AG09309 (cell line): ENCODE data around the gene SSTR3.

ENCODE experiments used
- DNase-seq: peaks from one replicate; pipeline ENCODE4 v3.0.0-alpha.2; 2010; ENCODE audit warnings: low read depth
- H3K4me3 ChIP-seq: 2 replicates; pipeline ENCODE4 v1.5.1; 2011; ENCODE audit warnings: mild to moderate bottlenecking, low read depth, low read length, moderate library complexity; ENCODE audit not compliant: control insufficient read depth
- TF ChIP-seq, protein P1 (sequence below): IDR thresholded peaks from 2 replicates; pipeline ENCODE4 v1.5.1; 2011; ENCODE audit warnings: mild to moderate bottlenecking, low read depth, low read length, inconsistent platforms; ENCODE audit not compliant: insufficient read depth, control insufficient read depth; ENCODE audit errors: missing control alignments

Gene SSTR3

DNA sequence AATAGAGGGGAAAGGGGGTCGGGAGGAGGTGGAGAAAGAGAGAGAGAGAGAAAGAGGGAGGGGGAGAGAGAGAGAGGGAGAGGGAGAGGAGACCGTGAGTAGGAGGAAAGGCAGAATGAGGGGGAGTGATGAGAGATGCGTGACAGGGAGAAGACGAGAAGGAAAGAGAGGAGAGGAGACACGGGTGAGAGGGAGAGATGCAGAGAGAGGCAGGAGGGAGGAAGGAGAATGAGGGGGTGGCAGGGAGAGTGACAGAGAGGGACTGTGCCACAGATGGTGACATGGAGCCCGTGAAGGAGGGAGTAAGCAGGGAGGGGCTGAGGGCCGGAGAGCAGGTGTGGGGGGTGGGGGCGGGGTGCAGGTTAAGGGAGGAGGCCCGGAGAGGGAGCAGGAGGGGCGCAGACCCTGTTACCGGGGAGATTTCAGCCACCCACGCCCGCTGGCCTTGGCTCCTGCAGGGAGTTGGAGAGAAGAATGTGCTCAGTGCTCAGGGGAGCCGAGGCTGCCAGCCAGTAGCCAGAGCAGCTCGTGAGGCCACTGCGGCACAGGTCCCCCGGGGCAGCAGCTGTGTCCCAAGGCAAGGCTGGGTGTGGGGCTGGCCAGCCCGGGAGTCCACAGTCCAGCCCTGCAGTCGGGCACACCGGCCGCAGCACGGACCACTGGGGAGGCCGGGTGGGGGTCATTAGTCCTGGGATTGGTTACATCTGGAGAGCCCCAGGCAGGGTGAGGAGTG, at the start of gene SSTR3:
Gene SSTR3 (minus strand): TSS at position 304 of the 733 bp plus-strand sequence. CDS start 4,674 bp downstream, outside the sequence.
- no peak for DNase-seq
- no peak within 1 kb of the TSS for H3K4me3 ChIP-seq
- TF ChIP-seq, protein P1, sequence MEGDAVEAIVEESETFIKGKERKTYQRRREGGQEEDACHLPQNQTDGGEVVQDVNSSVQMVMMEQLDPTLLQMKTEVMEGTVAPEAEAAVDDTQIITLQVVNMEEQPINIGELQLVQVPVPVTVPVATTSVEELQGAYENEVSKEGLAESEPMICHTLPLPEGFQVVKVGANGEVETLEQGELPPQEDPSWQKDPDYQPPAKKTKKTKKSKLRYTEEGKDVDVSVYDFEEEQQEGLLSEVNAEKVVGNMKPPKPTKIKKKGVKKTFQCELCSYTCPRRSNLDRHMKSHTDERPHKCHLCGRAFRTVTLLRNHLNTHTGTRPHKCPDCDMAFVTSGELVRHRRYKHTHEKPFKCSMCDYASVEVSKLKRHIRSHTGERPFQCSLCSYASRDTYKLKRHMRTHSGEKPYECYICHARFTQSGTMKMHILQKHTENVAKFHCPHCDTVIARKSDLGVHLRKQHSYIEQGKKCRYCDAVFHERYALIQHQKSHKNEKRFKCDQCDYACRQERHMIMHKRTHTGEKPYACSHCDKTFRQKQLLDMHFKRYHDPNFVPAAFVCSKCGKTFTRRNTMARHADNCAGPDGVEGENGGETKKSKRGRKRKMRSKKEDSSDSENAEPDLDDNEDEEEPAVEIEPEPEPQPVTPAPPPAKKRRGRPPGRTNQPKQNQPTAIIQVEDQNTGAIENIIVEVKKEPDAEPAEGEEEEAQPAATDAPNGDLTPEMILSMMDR = no peak

DNA sequence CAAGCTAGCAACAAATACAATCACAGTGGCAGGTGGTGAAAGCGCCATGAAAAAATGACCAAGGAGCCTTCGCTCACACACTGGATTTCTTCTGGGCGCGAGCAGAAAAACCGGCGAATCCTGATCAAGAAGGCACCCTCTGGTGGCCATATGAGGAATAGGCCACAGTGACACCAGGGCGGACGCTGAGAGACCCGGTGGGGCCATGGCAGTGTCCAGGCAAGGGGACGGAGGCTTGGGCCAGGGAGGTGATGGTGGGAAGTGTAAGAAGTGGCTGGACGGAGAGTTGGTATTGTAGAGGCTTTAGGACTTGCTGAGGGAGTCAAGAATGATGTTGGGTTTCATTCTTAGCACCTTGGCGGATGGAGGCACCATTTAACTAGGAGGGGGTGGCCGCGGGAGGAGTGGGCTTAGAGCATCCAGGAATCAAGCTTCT, 48.6 kb upstream of the SSTR3 start:
- TF ChIP-seq, protein P1 = peak; percentile 90
- DNase-seq = no peak
- H3K4me3 ChIP-seq = no peak overlapping the region

DNA sequence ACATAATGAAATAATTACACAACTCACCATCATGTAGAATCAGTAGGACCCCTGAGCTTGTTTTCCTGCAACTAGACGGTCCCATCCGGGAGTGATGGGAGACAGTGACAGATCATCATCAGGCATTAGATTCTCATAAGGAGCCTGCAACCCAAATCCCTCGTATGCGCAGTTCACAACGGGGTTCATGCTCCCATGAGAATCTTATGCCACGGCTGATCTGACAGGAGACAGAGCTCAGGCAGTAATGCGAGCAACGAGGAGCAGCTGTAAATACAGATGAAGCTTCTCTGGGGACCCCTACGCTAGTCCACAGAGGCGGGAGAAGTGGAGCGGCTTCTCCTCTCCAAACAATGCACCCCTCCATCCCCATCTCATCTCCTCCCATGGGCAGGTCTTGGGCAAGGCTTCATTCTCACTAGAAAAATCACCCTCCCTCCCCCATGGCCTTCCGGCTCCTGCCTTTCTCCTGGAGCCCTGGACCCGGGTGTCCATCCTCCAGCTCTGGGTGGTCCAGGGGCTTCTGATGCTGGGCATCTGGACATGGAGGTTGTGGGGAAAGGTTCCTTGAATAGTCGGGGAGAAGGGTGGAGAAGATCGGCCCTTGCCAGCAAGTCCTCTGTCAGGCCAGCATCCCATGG, 48.0 kb upstream of the SSTR3 start:
- no peak overlapping the region for H3K4me3 ChIP-seq
- DNase-seq = no peak
- TF ChIP-seq, protein P1 = no peak

DNA sequence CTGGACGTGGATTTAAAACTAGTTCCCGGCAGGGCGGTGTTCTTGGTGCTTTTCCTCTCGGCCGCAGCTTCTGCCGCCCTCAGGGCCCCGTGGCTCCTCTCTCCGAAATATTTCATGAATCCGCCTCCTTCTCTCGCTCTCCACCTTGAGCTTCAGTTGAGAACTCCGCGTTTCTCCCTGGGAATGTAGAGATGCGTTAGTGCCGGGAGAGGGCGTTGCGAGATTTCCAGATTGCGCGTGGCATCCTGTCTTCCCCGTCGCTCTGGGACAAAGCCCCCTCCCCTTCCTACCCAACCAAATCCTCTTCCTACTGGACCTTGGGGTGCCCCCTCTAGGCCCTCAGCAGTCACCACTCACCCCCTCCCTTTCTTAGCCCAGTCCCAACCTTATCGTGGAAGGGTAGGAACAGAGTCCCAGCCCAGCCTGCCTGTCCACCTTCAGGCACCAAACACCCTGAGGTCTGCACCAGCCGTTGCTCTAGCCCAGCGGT, 47.3 kb upstream of the SSTR3 start:
- DNase-seq = no peak
- no peak overlapping the region; the same call in 1 of the 2 replicates for H3K4me3 ChIP-seq
- TF ChIP-seq, protein P1 = peak; percentile 72

DNA sequence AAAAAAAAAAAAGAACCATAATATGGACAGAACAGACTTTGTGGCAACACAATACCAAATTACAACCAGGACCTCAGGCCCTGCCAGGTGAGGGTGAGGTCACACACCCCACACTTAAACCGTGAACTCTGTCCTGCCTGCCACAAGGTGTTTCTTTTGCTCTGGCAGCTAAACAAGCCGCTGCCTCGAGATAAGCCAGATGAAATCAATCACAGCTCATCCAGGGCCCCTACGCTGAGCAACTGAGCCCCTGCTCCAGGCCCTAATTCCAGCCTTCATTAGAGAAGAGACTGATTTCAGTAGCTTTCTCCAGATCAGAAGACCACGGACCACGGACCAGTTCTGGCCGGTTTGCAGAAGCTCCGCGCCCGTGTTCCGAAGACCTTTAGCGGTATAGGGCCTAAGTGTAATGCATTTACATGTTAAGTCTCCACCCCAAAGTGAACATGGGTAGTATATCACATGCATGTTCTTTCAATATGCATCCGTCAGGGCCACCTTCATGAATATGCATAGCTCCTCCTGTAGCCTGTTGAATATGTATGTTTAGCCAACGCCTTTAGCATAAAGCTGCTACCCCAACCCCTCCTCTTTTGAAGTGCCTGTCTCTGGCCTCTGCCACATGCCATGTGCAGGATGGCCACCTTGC, 46.6 kb upstream of the SSTR3 start:
- H3K4me3 ChIP-seq = no peak overlapping the region
- TF ChIP-seq, protein P1 = no peak
- no peak for DNase-seq

DNA sequence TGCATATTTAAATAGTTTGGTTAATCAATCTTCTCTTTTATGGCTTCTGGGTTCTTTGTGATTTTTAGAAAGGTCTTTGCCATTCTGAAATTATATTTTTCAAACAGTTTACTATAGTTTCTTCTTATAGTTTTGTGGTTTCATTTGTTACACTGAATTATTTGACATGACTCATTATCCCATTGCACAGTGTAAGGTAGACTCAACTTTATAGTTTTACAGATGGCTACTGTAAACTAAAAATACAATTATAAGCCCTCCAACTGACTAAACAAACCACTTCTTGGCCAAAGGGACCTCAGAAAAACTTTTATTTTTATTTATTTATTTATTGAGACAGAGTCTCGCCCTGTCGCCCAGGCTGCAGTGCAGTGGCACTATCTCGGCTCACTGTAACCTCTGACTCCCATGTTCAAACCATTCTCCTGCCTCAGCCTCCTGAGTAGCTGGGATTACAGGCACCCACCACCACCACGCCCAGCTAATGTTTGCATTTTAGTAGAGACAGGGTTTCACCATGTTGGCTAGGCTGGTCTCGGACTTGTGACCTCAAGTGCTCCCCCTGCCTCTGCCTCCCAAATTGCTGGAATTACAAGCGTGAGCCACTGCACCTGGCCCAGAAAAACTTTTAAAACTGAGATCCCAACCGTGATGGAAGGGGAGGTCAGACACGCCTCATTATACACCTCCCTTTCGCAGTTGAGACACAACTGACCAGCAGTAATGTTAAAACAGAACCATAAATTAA, 45.9 kb upstream of the SSTR3 start:
- TF ChIP-seq, protein P1 = no peak
- no peak for DNase-seq
- no peak overlapping the region for H3K4me3 ChIP-seq
